Smooth muscle cell (in vitro differentiated cells): ENCODE data around the gene OR6C65. TPM values are rescaled to one million over a fixed set of nuclear protein-coding genes. Genes with fewer than 3 reads are reported as not detected.
"Not testable (repeated sequence)": the region's sequence is repeated elsewhere in the genome, so short reads cannot be mapped to it uniquely, and the experiment has no call there.

Experiments
- DNase-seq: peaks from one replicate; lab custom pipeline; 2025; ENCODE audit not compliant: unreplicated experiment; lab: John Stamatoyannopoulos, UW
- H2AFZ ChIP-seq: fragments of 200-600 bp; sonication (generic); 2 replicates; pipeline ENCODE4 v1.6.0; 2016; ENCODE audit warnings: antibody characterized with exemption, low read depth, mild to moderate bottlenecking
- H3F3A ChIP-seq: fragments of 200-600 bp; sonication (generic); 2 replicates; pipeline ENCODE4 v1.6.0; 2017; ENCODE audit warnings: antibody characterized with exemption, low read depth
- H3K27ac ChIP-seq: fragments of 200-600 bp; sonication (generic); 2 replicates; pipeline ENCODE4 v1.5.1; 2016; ENCODE audit warnings: low read depth, mild to moderate bottlenecking
- H3K27me3 ChIP-seq: fragments of 200-600 bp; sonication (generic); 2 replicates; pipeline ENCODE4 v1.6.1; 2016; ENCODE audit warnings: low read depth, mild to moderate bottlenecking
- H3K36me3 ChIP-seq: fragments of 200-600 bp; sonication (generic); 2 replicates; pipeline ENCODE4 v1.5.1; 2016; ENCODE audit warnings: low read depth
- H3K4me1 ChIP-seq: fragments of 200-600 bp; sonication (generic); 2 replicates; pipeline ENCODE4 v1.5.1; 2016; ENCODE audit warnings: low read depth
- H3K4me2 ChIP-seq: fragments of 200-600 bp; sonication (generic); 2 replicates; pipeline ENCODE4 v1.6.0; 2016; ENCODE audit warnings: mild to moderate bottlenecking
- H3K4me3 ChIP-seq: fragments of 200-600 bp; sonication (generic); 2 replicates; pipeline ENCODE4 v1.5.1; 2016; ENCODE audit warnings: mild to moderate bottlenecking
- H3K79me2 ChIP-seq: fragments of 200-600 bp; sonication (generic); 2 replicates; pipeline ENCODE4 v1.6.0; 2016; ENCODE audit warnings: low read depth, mild to moderate bottlenecking
- H3K9ac ChIP-seq: fragments of 200-600 bp; sonication (generic); 2 replicates; pipeline ENCODE4 v1.6.0; 2016; ENCODE audit warnings: low read depth
- H3K9me3 ChIP-seq: fragments of 200-600 bp; sonication (generic); replicated peaks from 2 replicates; pipeline ENCODE4 v1.5.1; 2016; ENCODE audit warnings: low read depth
- H4K20me1 ChIP-seq: fragments of 200-600 bp; sonication (generic); 2 replicates; pipeline ENCODE4 v1.6.0; 2016; ENCODE audit warnings: low read depth
- CTCF ChIP-seq: fragments of 200-600 bp; sonication (generic); IDR thresholded peaks from 2 replicates; pipeline ENCODE4 v1.5.1; 2017; ENCODE audit warnings: borderline replicate concordance, mild to moderate bottlenecking, antibody characterized with exemption; ENCODE audit not compliant: insufficient read depth, poor library complexity, severe bottlenecking
- WGBS: methylation state at CpG from one replicate; pipeline ENCODE4 v1.1.7; 2016; ENCODE audit warnings: low lambda C conversion rate; 5-methylcytosine and 5-hydroxymethylcytosine counted together
- polyA plus RNA-seq: library from polyadenylated mRNA; unstranded; fragments of >200 nt; fragmentation: Nextera tagmentation; extraction: Ambion mirVana; gene quantifications from 2 replicates; pipeline ENCODE4 v1.2.1, GENCODE V29; 2016
- total RNA-seq: library from RNA; depleted of rRNA; stranded (reverse); fragments of >200 nt; gene quantifications from 2 replicates; pipeline ENCODE4 v1.2.3, GENCODE V29; 2014

The OR6C65 gene
- total and polyA plus RNA-seq, 2 experiments from 2014 or later = not detected

GRCh38 chr12:55428331-55429243 lies 28.3 kb downstream of the OR6C65 start:
- Histone ChIP-seq H3K9me3 (no peaks in the 10 kb centered on the region), H3K36me3 (no peaks in the 10 kb centered on the region), H3K27me3 (no peaks in the 10 kb centered on the region), H4K20me1 (no peaks in the 10 kb centered on the region), H3K27ac (no peak overlapping the region), H3K4me2 (no peak overlapping the region), H3K79me2 (no peaks in the 10 kb centered on the region), H3F3A (no peaks in the 10 kb centered on the region), H3K9ac (no peak overlapping the region), H3K4me3 (no peak overlapping the region), H3K4me1 (no peaks in the 10 kb centered on the region), H2AFZ (no peak overlapping the region)
- 58% methylated on average over 1 of the region's 1 CpG for WGBS
- DNase-seq = no peak
- TF ChIP-seq CTCF = no peak

- not testable (repeated sequence) for H3K9ac ChIP-seq, H3F3A ChIP-seq, H3K4me2 ChIP-seq, H3K36me3 ChIP-seq, H3K4me3 ChIP-seq, H2AFZ ChIP-seq, DNase-seq, H3K27me3 ChIP-seq, H3K79me2 ChIP-seq, H3K27ac ChIP-seq, H4K20me1 ChIP-seq, H3K4me1 ChIP-seq, H3K9me3 ChIP-seq
- 91% methylated on average over 5 of the region's 5 CpGs for WGBS
Observed at GRCh38 chr12:55441233-55441632, 40.9 kb downstream of the OR6C65 start.

- 67% methylated on average over 2 of the region's 2 CpGs for WGBS
- Histone ChIP-seq H3K79me2 (no peaks in the 10 kb centered on the region), H3K4me2 (no peak within 1 kb of the TSS), H3K27me3 (no peaks in the 10 kb centered on the region), H3K9ac (no peak within 1 kb of the TSS), H3F3A (no peaks in the 10 kb centered on the region), H4K20me1 (no peaks in the 10 kb centered on the region), H3K27ac (no peak within 1 kb of the TSS), H3K36me3 (no peaks in the 10 kb centered on the region), H3K4me1 (no peaks in the 10 kb centered on the region), H3K9me3 (no peaks in the 10 kb centered on the region), H3K4me3 (no peak within 1 kb of the TSS), H2AFZ (no peak within 1 kb of the TSS)
- no peak for DNase-seq
- TF ChIP-seq CTCF = no peak
Observed at GRCh38 chr12:55443776-55444175, 43.4 kb downstream of the OR6C65 start, which contains the start of gene OR6C2. TSS of gene OR6C2 (plus strand) at chr12:55444076. CDS start at chr12:55452214, 8,138 bp downstream.

DNA sequence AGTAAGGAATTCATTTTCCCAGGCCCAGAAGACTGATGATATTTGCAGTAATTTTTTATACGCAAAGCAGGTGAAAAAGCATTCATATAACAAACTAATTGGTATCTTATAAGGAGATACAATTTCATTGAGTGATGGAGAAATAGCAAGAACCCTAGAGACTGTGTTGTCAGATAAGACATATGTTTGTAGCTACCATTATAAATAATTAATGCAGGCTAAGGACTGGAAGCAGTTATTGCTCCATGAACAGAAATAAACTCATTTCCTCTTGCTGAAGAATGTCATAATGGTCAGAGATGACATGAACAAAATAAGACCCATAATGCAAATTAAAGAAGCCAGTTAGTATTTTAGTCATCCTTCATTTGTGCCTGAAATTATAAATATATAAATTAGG lies 45.0 kb downstream of the OR6C65 start:
- DNase-seq = no peak

More for the DNA sequence above, 45.0 kb downstream of the OR6C65 start:
- Histone ChIP-seq H3K27ac (no peak overlapping the region), H3K79me2 (no peaks in the 10 kb centered on the region), H3K4me3 (no peak overlapping the region), H2AFZ (no peak overlapping the region), H4K20me1 (no peaks in the 10 kb centered on the region), H3F3A (no peaks in the 10 kb centered on the region), H3K9ac (no peak overlapping the region), H3K27me3 (no peaks in the 10 kb centered on the region), H3K4me2 (no peak overlapping the region), H3K4me1 (no peaks in the 10 kb centered on the region), H3K9me3 (no peaks in the 10 kb centered on the region), H3K36me3 (no peaks in the 10 kb centered on the region)
- no peak for TF ChIP-seq CTCF
- WGBS = 97% methylated on average over 1 of the region's 1 CpG
